Transverse colon (tissue), 4 donors: ENCODE measurements around the gene CENPQ. TPM values are rescaled to one million over a fixed set of nuclear protein-coding genes. Genes with fewer than 3 reads are reported as not detected.

Experiments
- DNase-seq: peaks from one replicate; pipeline ENCODE4 v3.0.0-alpha.2; 2019
- H3K27ac ChIP-seq, 4 donors: fragments of 200-600 bp; sonication (generic); 2 replicates each; pipeline ENCODE4 v1.5.1; 2016 to 2018; ENCODE audit warnings: inconsistent platforms in 4 of 4
- H3K27me3 ChIP-seq: fragments of 200-600 bp; sonication (generic); 2 replicates; pipeline ENCODE4 v1.5.1; 2017; ENCODE audit warnings: inconsistent platforms
- H3K36me3 ChIP-seq, 4 donors: fragments of 200-600 bp; sonication (generic); 2 replicates each; pipeline ENCODE4 v1.5.1; 2017 to 2019; ENCODE audit warnings: inconsistent platforms in 4 of 4
- H3K4me1 ChIP-seq, 4 donors: fragments of 200-600 bp; sonication (generic); 2 replicates each; pipeline ENCODE4 v1.5.1; 2017 to 2020; ENCODE audit warnings: inconsistent platforms in 4 of 4
- H3K4me3 ChIP-seq, 4 donors: fragments of 200-600 bp; sonication (generic); 1 replicate in 1 of 4; 2 replicates in 3 of 4; pipeline versions ENCODE4 v1.5.1 to v1.6.1; 2017 to 2019; ENCODE audit warnings: inconsistent platforms in 4 of 4
- H3K9me3 ChIP-seq, 2 donors: fragments of 200-600 bp; sonication (generic); 2 replicates each; pipeline ENCODE4 v1.5.1; 2017 to 2019; ENCODE audit warnings: inconsistent platforms in 2 of 2
- CTCF ChIP-seq, 5 experiments: fragments of 200-600 bp in 3 of 5; fragments of 450-650 bp in 2 of 5; sonication (generic) in 3 of 5; IDR thresholded peaks; 1 replicate in 2 of 5; 2 replicates in 3 of 5; pipeline ENCODE4 v1.5.1; 2016 to 2017; ENCODE audit warnings: antibody characterized with exemption in 5 of 5, inconsistent platforms in 3 of 5, mild to moderate bottlenecking in 2 of 5, moderate library complexity in 1 of 5
- EP300 ChIP-seq: sonication (generic); formaldehyde crosslinking; IDR thresholded peaks from one replicate; pipeline ENCODE4 v1.6.1; 2017; ENCODE audit warnings: antibody characterized with exemption, low read depth
- POLR2A ChIP-seq: fragments of 450-650 bp; IDR thresholded peaks from one replicate; pipeline ENCODE4 v1.6.1; 2016; ENCODE audit warnings: antibody characterized with exemption, mild to moderate bottlenecking, moderate library complexity
- POLR2AphosphoS5 ChIP-seq, 3 donors: sonication (generic); formaldehyde crosslinking; IDR thresholded peaks; one replicate each; pipeline ENCODE4 v1.6.1; 2016; ENCODE audit warnings: antibody characterized with exemption in 3 of 3
- WGBS, 2 donors: methylation state at CpG; one replicate each; pipeline ENCODE4 v1.1.5; 2018; ENCODE audit warnings: low coverage in 1 of 2; 5-methylcytosine and 5-hydroxymethylcytosine counted together
- in situ Hi-C, 4 donors: fragments of 200-750 bp; cut with MboI; loops; one replicate each; pipeline versions ENCODE4 v1.15.0 to v1.15.1; 2017; ENCODE audit warnings: low sequenced_read_pairs in 3 of 4, low pct_ligation_motif_present in 1 of 4, low pct_unique_long_range_greater_than_20kb in 1 of 4
- intact Hi-C: fragments of 100-400 bp; cut with DNase I; formaldehyde crosslinking; loops from one replicate; pipeline ENCODE4 v1.15.1; 2023; ENCODE audit warnings: low total_unique reads
- total RNA-seq, 4 donors: library from RNA; depleted of rRNA; stranded (reverse); fragments of >200 nt; gene quantifications; one replicate each; pipeline ENCODE4 v1.1.0, GENCODE V29; 2016

CENPQ gene
- total RNA-seq, 4 donors from 2014 or later, result 1.7 to 3.0 (median 2.9) TPM; not detected in 1

GRCh38 chr6:49539102-49539501 is 75.9 kb downstream of the CENPQ start:
- in situ Hi-C loops (loop anchor here in 3 of 4 donors (10.0 to 25.0 kb wide), 2 partner anchors 76 to 298 kb away; no protein-coding TSS in a partner anchor), intact Hi-C loops (loop anchor here (10.0 kb wide), 1 partner anchor 306 kb away; no protein-coding TSS in a partner anchor)
- 92 to 100% methylated on average over 2 to 3 of the region's 3 CpGs for WGBS, 2 donors
- Histone ChIP-seq H3K36me3 (no peaks in the 10 kb centered on the region), H3K27ac (no peak overlapping the region), H3K9me3 (no peaks in the 10 kb centered on the region), H3K27me3 (no peaks in the 10 kb centered on the region), H3K4me3 (no peak overlapping the region), H3K4me1 (no peaks in the 10 kb centered on the region)
- TF ChIP-seq POLR2A (no peak), CTCF (IDR thresholded peaks at IDR 0.05) (no peak), EP300 (no peak), POLR2AphosphoS5 (IDR thresholded peaks at IDR 0.05) (no peak)
- DNase-seq, result no peak

- Histone ChIP-seq H3K27ac (no peak overlapping the region), H3K4me1 (no peaks in the 10 kb centered on the region), H3K4me3 (no peak overlapping the region), H3K27me3 (no peaks in the 10 kb centered on the region), H3K36me3 (no peaks in the 10 kb centered on the region), H3K9me3 (no peaks in the 10 kb centered on the region)
- in situ Hi-C loops (loop anchor here in 3 of 4 donors (25.0 kb wide), 1 partner anchor 297 kb away; no protein-coding TSS in a partner anchor), intact Hi-C loops (no loop called here)
- DNase-seq, result no peak
- no peak for TF ChIP-seq POLR2AphosphoS5 (IDR thresholded peaks at IDR 0.05)
- no peak for TF ChIP-seq EP300
- no peak for TF ChIP-seq CTCF (IDR thresholded peaks at IDR 0.05)
- no peak for TF ChIP-seq POLR2A
These were observed 77.4 kb downstream of the CENPQ start for GRCh38 chr6:49540614-49541013.

GRCh38 chr6:49541210-49541724 is 78.1 kb downstream of the CENPQ start:
- Histone ChIP-seq H3K36me3 (no peaks in the 10 kb centered on the region), H3K4me3 (no peak overlapping the region), H3K4me1 (no peaks in the 10 kb centered on the region), H3K9me3 (no peaks in the 10 kb centered on the region), H3K27me3 (no peaks in the 10 kb centered on the region), H3K27ac (no peak overlapping the region)
- WGBS, 2 donors, result 27 to 37% methylated on average over 1 of the region's 1 CpG
- in situ Hi-C loops (loop anchor here in 3 of 4 donors (25.0 kb wide), 1 partner anchor 296 kb away; no protein-coding TSS in a partner anchor), intact Hi-C loops (no loop called here)
- TF ChIP-seq CTCF (IDR thresholded peaks at IDR 0.05), result no peak
- TF ChIP-seq EP300, result no peak
- no peak for TF ChIP-seq POLR2A
- TF ChIP-seq POLR2AphosphoS5 (IDR thresholded peaks at IDR 0.05), result no peak
- DNase-seq, result no peak

- no peaks in the 10 kb centered on the region for H3K27me3 ChIP-seq
- no peaks in the 10 kb centered on the region for H3K4me1 ChIP-seq
- DNase-seq, result no peak
- intact Hi-C loops, result no loop called here
- H3K4me3 ChIP-seq, result no peak overlapping the region
- TF ChIP-seq POLR2A, result no peak
- no peak for TF ChIP-seq EP300
- no peak for TF ChIP-seq CTCF (IDR thresholded peaks at IDR 0.05)
- TF ChIP-seq POLR2AphosphoS5 (IDR thresholded peaks at IDR 0.05), result no peak
- no peaks in the 10 kb centered on the region for H3K36me3 ChIP-seq
- H3K27ac ChIP-seq, result no peak overlapping the region
- in situ Hi-C loops, result loop anchor here in 3 of 4 donors (25.0 kb wide), 1 partner anchor 295 kb away; no protein-coding TSS in a partner anchor
- 54 to 70% methylated on average over 1 to 3 of the region's 3 CpGs for WGBS, 2 donors
- H3K9me3 ChIP-seq, result no peaks in the 10 kb centered on the region
These were observed 78.8 kb downstream of the CENPQ start for GRCh38 chr6:49541936-49542335.

Other genes starting within 250 kb of the CENPQ start
- gene MMUT, start 117 bp upstream of the CENPQ start, total RNA-seq, result 10 to 100 TPM in 2 of 4 donors, 1 to 10 TPM in 2; 8.4 to 31.1 (median 16.5) TPM
- gene GLYATL3, start 36.6 kb downstream of the CENPQ start, total RNA-seq, result not detected
- 10 to 100 TPM in 3 of 4 donors, 1 to 10 TPM in 1; 10.0 to 21.7 (median 17.5) TPM for gene C6orf141, start 87.3 kb downstream of the CENPQ start, total RNA-seq
- gene RHAG, start 173.5 kb downstream of the CENPQ start, total RNA-seq, result under 1 TPM in 1 of 4 donors, not detected in 3; 0.64 TPM